COLO668 (cell line): ENCODE results near the gene CEP97.
"Not testable (repeated sequence)": the region's sequence is repeated elsewhere in the genome, so short reads cannot be mapped to it uniquely, and the experiment has no call there.

Source experiments
- DNase-seq: peaks from one replicate; lab custom pipeline; 2025; ENCODE audit not compliant: unreplicated experiment; lab: John Stamatoyannopoulos, UW

Gene CEP97, protein sequence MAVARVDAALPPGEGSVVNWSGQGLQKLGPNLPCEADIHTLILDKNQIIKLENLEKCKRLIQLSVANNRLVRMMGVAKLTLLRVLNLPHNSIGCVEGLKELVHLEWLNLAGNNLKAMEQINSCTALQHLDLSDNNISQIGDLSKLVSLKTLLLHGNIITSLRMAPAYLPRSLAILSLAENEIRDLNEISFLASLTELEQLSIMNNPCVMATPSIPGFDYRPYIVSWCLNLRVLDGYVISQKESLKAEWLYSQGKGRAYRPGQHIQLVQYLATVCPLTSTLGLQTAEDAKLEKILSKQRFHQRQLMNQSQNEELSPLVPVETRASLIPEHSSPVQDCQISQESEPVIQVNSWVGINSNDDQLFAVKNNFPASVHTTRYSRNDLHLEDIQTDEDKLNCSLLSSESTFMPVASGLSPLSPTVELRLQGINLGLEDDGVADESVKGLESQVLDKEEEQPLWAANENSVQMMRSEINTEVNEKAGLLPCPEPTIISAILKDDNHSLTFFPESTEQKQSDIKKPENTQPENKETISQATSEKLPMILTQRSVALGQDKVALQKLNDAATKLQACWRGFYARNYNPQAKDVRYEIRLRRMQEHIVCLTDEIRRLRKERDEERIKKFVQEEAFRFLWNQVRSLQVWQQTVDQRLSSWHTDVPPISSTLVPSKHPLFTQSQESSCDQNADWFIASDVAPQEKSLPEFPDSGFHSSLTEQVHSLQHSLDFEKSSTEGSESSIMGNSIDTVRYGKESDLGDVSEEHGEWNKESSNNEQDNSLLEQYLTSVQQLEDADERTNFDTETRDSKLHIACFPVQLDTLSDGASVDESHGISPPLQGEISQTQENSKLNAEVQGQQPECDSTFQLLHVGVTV

DNA sequence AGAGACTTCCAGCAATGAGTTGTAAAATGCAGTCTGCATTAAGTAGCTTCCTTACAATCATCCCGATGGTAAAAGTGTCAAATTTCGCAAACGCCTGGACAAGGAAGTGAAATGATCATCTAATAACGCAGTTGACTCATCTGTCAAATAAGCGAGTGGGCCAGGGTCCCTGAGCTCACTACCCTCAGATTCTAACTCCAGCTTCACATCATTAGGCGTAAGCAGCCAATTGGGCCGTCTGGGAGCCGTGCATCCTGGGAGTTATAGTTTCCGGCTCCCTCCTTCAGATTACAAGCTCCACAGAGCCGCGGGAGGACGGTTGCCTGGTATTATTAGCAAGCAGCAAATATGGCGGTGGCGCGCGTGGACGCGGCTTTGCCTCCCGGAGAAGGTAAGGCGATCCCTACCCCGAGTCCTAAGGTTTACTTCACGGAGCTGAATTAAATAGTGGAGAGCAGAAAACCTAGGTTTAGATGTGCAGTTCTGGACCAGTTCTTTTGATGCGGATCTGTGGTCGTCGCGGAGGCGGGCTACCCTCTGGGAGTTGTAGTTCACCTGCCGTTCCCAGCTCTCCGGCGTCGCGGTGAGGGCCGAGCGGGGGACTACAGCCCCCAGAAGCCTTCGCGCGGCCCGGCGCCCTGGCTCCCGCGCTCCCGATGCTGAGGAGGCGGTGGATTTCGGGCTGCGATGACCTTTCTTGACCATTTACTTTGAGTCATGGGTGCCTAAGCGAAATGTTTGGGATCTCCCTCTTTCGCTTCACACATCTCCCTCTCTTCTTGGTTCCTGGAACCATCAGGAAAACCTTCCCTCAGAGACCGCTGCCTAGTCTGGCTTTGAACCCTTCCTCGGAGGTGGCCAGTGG, at the start of gene CEP97:
Gene CEP97, plus strand, starts transcription at position 286 of the 865 bp plus-strand sequence. Its CDS starts 63 bp downstream, at position 349.
- peak; percentile 85 for DNase-seq

DNA sequence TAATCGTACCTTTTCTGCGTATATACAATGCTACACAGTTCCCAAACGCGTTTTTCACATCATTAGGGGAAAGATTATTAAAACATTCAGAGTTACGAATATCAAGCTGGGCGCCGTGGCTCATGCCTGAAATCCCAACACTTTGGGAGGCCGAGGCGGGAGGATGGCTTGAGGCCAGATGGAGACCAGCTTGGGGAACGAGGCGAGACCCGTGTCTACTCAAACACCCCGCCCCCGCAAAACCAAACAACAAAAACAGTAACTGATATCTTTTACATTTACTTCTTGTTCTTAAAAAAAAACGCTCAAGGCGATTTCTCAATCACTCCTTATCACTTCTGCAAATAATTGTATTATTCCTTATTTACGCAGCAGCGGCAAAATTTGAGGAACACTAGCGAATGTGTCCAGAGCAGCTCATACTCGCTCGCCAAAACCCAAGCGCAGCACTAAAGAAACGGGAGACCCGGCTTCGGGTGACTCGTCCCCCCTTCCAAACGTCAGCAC, 48.7 kb upstream of the CEP97 start:
- no peak for DNase-seq

DNA sequence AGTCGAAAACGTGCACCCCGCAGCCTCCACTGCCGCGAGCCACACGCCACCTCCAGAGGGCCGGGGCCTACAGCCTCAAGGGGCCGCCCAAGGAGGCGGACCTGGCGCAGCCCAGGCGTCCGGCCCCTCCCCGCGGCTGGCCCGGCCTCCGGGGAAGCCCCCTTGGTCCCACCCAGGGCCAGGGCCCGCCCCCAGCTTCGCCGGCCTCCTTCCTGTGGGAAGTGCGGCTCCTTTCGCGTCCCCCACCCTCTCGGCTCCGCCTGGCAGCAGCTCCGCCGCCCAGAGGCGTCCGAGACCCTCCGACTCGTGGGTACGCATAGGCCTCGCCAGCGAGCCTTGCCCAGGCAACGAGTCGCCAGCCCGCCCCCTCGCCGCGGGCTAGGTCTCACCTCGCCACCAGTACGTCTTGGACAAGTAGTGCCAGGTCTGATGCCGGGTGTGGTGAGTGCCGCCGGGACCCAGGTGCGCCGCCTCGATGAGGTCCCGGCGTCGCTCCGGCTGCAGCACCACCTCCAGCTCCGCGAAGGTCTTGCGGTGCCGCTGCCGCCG, 48.1 kb upstream of the CEP97 start:
- DNase-seq, result no peak

DNA sequence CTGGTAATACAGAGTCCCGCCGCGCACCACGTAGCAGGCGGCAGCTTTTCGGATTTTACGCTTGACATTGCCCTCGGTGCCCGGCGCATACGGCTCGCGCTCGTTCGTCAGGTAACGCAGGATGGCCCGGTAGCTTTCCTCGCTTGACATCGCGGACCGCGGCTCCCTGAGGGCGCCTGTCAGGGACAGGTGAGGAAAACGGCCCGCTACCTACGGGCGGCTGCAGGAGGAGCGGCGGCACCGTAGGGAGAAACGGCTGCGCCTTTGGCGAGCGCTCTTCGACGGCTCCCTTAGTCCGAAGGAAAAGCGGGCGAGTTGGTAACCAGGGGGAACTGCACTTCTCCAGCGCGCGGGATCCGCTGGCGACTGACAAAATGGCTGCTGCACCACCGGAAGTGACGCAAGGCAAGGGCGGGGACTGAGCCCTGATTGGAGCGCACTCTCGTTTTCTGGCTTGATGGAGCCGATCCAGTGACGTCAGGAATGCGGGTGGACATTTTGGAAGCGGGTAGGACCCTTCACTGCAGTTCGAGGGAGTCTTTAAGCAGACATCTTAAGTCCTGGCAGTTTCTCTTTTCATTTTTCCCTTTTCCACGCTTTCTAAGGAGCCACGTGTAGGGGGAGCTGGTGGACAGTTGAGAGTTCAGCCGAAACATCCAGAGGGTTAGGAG, 47.5 kb upstream of the CEP97 start, which contains the start of gene ZBTB11:
Gene ZBTB11, minus strand, starts transcription at position 368 of the 671 bp plus-strand sequence. Its CDS starts 218 bp downstream, at position 150.
- no peak for DNase-seq

DNA sequence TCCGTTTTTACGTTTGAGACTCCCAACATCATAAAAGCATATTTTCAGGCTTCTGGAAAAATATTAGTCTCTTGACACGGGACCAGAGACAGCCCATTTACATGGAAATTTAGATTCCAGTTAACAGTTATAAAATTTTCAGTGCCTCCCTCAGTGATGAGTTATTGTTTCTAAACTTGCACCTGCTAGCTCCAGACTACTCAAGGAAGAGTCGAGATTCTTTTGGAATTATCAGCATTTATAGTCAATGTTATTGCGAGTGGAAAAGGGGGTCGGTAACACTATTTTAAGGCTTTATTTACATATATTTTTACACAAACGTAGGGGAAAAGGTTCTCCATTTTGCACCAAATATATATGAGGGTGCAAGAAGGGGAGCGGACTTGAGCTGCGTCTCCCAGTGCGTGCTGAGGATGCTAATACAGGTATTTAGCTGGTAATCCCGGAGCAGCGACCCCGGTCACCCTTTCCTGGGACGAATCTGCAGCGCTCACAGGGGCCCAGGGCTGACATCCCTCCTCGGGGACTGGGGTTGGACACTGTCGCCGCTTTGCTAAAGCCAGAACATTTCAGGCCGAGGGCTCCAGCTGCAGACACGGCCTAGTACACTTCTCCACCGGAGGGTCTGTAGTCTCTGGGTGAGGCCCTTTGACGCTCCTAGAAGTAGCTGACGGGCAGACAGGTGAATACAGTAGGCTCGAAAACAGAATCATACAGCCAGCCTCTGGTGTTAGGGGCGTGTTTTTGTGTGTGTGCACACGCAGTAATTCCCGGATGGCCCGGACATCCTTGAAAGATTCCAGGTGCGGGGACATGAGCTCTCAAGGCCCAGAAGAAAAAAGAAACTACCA, 46.8 kb upstream of the CEP97 start:
- no peak for DNase-seq

DNA sequence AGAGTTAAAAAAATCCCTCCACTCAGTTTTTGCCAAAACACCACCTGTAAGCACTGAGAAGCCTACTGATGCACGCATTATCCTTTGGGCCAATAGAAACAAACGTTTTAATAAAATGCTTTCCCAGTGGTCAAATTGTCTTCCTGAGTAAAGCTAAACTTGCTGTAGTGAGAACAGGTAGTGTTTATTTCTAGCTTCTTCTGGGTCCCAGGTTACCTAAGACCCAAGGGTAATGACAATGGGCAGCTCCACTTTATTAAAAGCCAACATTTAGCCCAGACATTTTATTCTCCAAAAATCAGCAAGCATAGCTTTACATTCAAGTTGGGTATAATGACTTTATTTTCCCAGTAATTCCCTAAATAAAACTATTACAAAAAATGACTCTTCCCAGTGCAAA, 45.6 kb upstream of the CEP97 start:
- DNase-seq, result not testable (repeated sequence)

DNA sequence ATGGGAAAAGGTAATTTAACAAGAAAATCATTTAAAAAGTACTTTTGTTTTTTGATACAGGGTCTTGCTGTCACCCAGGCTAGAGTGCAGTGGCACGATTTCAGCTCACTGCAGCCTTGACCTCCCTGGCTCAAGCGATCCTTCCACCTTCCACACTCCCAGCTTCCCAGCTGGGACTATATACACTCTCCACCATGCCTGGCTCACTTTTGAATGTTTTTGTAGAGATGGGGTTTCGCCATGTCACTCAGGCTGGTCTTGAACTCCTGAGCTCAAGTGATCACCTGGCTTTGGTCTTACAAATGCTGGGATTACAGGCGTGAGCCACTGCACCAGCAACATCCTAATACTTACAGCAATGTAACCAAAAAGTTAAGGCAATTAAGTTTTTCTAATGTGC, 43.9 kb upstream of the CEP97 start:
- DNase-seq, result no peak

DNA sequence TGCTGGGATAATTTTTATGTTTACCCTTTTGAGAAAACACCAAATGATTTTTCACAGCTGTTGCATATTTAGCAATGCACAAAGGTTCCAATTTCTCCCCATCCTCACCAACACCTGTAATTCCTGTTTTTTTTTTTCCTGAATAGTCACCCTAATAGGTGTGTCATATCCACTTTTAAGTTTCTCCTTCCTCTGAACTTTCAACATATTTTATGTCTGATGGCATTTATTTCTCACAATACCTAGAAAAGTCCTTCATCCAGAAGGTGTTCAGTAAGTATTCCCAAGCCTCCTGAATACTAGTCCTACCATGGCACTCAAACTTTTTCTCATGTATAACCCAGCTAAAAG, 39.4 kb upstream of the CEP97 start:
- no peak for DNase-seq

DNA sequence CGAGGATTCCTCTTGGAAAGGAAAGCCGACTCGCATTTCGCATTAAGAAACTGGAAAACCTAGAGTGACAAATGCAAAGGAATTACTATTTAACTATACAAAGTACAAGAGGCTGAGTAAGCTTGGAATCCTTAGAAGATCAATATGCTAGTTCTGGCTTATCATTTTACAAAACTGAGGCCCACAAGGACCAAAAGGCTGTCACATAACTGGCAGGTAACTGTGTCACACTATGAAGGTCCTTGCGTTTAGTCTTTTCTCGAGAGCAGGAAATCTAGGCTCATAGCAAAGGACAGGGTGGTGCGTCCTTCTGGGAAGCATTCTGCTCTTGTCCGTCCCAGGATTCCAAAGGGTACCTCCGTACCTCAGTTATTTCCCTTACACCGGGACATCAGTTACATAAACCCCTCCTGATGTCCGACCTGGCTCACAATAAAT, 38.5 kb upstream of the CEP97 start:
- no peak for DNase-seq

DNA sequence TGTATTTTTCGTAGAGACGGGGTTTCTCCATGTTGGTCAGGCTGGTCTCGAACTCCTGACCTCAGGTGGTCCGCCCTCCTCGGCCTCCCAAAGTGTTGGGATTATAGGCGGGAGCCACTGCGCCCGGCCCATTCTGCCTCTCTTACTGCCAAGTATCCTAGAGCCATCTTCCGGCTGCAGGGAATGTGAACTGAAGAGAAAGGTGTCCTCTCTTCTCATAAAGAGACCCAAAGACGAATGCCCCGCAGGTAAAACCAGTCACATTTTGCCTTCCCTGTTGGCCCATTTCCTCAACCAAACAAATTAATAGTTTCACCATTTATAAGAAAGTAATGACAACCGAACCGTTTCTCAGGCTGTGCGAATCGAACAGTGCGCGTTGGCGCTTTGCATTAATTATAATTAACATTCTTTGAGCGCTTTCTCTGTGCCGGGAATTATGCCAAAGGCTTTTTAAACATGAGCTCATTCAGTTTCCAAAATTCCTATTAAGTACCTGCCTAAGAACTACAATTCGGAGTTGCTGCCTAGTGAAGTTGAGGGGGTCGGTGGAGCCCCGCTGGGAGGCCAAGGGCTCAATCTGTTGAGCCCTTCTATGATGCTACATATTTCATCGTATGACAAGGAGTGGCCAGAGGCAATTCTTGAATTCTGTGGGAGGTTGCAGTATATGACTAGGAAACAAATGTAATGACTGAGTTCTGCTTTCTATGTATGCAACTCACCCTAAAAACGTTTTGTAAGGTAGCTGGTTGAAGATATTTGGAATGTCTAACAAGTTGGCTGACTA, 37.1 kb upstream of the CEP97 start:
- DNase-seq, result no peak

DNA sequence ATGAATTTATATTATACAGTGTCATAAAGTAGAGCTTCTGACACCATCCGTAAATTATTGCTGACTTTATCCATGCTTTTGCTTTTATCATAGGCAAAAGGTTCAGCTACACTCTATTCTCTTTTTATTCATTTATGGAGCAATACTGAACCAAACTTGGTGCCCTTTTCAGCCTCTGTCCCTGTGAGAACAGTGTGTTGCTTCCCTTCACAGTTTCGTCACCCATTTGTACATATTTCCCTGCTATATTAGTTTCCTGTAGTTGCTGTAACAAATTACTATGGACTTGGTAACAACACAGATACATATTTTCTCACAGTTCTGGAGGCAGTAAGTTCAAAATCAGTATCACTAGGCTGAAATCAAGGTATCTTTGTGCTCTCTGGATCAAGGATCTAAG, 35.1 kb upstream of the CEP97 start:
- DNase-seq, result no peak

DNA sequence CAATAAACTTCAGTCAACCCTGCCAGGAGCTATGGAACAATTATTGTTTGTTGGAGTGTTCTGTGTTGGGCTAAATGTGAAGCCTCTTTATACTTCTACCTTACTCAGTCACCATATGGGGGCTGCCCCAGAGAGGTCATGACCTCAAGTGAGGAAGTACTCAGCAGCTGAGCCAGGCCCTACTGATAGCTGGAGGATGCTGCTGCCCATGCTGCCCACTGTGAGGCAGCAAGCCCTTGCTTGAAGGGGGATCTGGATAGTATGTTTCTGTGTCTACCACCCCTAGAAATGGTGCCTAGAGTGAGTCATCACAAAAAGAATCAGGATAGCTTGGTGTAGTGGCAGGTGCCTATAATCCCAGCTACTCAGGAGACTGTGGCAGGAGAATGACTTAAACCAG, 33.4 kb upstream of the CEP97 start:
- DNase-seq, result no peak

DNA sequence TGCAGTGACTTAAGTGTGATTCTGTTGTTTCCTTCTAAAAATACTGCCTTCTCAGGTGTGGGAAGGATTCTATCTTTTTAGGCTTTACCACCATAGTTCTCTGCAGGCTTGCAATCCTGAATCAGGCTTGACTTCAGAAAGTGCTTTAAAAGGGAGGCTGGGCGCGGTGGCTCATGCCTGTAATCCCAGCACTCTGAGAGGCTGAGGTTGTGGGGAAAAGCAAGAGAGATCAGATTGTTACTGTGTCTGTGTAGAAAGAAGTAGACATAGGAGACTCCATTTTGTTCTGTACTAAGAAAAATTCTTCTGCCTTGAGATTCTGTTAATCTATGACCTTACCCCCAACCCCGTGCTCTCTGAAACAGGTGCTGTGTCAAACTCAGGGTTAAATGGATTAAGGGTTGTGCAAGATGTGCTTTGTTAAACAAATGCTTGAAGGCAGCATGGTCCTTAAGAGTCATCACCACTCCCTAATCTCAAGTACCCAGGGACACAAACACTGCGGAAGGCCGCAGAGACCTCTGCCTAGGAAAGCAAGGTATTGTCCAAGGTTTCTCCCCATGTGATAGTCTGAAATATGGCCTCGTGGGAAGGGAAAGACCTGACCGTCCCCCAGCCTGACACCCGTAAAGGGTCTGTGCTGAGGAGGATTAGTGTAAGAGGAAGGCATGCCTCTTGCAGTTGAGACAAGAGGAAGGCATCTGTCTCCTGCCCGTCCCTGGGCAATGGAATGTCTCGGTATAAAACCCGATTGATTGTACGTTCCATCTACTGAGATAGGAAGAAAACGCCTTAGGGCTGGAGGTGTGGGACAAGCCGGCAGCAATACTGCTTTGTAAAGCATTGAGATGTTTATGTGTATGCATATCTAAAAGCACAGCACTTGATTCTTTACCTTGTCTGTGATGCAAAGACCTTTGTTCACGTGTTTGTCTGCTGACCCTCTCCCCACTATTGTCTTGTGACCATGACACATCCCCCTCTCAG, 32.4 kb upstream of the CEP97 start:
- not testable (repeated sequence) for DNase-seq

DNA sequence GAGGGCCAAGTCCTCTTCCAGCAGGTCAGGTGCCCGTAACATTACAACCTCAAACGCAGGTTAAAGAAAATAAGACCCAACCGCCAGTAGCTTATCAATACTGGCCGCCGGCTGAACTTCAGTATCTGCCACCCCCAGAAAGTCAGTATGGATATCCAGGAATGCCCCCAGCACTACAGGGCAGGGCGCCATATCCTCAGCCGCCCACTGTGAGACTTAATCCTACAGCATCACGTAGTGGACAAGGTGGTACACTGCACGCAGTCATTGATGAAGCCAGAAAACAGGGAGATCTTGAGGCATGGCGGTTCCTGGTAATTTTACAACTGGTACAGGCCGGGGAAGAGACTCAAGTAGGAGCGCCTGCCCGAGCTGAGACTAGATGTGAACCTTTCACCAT, 30.9 kb upstream of the CEP97 start:
- DNase-seq, result not testable (repeated sequence)

DNA sequence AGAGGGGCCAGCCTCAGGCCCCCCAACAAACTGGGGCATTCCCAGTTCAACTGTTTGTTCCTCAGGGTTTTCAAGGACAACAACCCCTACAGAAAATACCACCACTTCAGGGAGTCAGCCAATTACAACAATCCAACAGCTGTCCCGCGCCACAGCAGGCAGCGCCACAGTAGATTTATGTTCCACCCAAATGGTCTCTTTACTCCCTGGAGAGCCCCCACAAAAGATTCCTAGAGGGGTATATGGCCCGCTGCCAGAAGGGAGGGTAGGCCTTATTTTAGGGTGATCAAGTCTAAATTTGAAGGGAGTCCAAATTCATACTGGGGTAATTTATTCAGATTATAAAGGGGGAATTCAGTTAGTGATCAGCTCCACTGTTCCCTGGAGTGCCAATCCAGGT, 29.6 kb upstream of the CEP97 start:
- DNase-seq, result not testable (repeated sequence)

DNA sequence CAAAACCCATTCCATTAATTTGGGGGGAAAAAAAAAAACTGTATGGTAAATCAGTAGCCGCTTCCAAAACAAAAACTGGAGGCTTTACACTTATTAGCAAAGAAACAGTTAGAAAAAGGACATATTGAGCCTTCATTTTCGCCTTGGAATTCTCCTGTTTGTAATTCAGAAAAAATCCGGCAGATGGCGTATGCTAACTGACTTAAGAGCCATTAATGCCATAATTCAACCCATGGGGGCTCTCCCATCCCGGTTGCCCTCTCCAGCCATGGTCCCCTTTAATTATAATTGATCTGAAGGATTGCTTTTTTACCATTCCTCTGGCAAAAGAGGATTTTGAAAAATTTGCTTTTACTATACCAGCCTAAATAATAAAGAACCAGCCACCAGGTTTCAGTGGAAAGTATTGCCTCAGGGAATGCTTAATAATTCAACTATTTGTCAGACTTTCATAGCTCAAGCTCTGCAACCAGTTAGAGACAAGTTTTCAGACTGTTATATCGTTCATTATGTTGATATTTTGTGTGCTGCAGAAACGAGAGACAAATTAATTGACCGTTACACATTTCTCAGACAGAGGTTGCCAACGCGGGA, 28.5 kb upstream of the CEP97 start:
- no peak for DNase-seq
